Endothelial cell of umbilical vein (primary cell): Measurements from ENCODE around the gene HS6ST2.

Experiments used
- EZH2 ChIP-seq: IDR thresholded peaks from 2 replicates; pipeline ENCODE4 v1.6.1; 2012; ENCODE audit warnings: borderline replicate concordance, low read depth, mild to moderate bottlenecking, moderate library complexity, low read length, inconsistent platforms; ENCODE audit not compliant: severe bottlenecking
- FOS ChIP-seq: IDR thresholded peaks from 2 replicates; pipeline ENCODE4 v1.6.1; 2011; ENCODE audit warnings: mild to moderate bottlenecking, low read length, moderate library complexity, borderline replicate concordance; ENCODE audit not compliant: insufficient read depth
- POLR2A ChIP-seq: IDR thresholded peaks from 2 replicates; pipeline ENCODE4 v1.6.1; 2012; ENCODE audit warnings: low read depth, mild to moderate bottlenecking, control low read depth, low read length
- POLR2AphosphoS5 ChIP-seq: IDR thresholded peaks from 2 replicates; pipeline ENCODE4 v1.6.1; 2012; ENCODE audit warnings: low read depth, mild to moderate bottlenecking, control low read depth, low read length, moderate library complexity; ENCODE audit not compliant: insufficient read depth
- TF ChIP-seq, protein P1 (sequence below), 2 donors: IDR thresholded peaks; 1 replicate in 1 of 2; 2 replicates in 1 of 2; pipeline ENCODE4 v1.5.1; 2011; ENCODE audit warnings: low read length in 2 of 2, mild to moderate bottlenecking in 2 of 2, moderate library complexity in 2 of 2, control low read depth in 1 of 2, inconsistent platforms in 1 of 2, low read depth in 1 of 2; ENCODE audit not compliant: insufficient read depth in 1 of 2; ENCODE audit errors: extremely low read depth in 1 of 2

DNA sequence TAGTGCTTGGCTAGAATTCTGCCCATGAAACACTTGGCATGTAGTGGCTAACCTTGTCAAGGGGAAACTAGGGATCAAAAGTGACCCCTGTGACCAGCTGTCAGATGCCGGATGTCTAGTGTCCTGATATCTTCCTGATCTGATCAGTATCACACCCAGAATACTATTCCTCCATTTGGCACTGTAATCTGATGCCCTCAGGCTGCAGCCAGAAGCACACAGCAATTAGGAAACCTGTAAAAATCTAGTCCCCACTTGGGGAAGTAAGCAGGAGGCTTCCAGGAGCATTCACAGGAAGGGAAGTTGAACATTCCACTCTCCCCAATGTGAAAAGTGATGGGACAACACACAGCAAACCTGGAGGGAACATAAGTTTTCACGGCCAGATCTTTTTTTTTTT is 125.1 kb downstream of the HS6ST2 start:
- no peak for TF ChIP-seq POLR2A
- TF ChIP-seq, protein P1, sequence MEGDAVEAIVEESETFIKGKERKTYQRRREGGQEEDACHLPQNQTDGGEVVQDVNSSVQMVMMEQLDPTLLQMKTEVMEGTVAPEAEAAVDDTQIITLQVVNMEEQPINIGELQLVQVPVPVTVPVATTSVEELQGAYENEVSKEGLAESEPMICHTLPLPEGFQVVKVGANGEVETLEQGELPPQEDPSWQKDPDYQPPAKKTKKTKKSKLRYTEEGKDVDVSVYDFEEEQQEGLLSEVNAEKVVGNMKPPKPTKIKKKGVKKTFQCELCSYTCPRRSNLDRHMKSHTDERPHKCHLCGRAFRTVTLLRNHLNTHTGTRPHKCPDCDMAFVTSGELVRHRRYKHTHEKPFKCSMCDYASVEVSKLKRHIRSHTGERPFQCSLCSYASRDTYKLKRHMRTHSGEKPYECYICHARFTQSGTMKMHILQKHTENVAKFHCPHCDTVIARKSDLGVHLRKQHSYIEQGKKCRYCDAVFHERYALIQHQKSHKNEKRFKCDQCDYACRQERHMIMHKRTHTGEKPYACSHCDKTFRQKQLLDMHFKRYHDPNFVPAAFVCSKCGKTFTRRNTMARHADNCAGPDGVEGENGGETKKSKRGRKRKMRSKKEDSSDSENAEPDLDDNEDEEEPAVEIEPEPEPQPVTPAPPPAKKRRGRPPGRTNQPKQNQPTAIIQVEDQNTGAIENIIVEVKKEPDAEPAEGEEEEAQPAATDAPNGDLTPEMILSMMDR (IDR thresholded peaks at IDR 0.05; ENCODE audit: extremely low read depth in 1 of 2, insufficient read depth in 1 of 2, low read depth in 1 of 2, low read length in 2 of 2): no peak
- no peak for TF ChIP-seq POLR2AphosphoS5
- TF ChIP-seq EZH2: no peak
- no peak for TF ChIP-seq FOS
